ENCODE results near the gene REPS2.

Gene REPS2

GRCh38 chrX:17182317-17182716 is 235.9 kb downstream of the REPS2 start:
- TF ChIP-seq, protein P1, sequence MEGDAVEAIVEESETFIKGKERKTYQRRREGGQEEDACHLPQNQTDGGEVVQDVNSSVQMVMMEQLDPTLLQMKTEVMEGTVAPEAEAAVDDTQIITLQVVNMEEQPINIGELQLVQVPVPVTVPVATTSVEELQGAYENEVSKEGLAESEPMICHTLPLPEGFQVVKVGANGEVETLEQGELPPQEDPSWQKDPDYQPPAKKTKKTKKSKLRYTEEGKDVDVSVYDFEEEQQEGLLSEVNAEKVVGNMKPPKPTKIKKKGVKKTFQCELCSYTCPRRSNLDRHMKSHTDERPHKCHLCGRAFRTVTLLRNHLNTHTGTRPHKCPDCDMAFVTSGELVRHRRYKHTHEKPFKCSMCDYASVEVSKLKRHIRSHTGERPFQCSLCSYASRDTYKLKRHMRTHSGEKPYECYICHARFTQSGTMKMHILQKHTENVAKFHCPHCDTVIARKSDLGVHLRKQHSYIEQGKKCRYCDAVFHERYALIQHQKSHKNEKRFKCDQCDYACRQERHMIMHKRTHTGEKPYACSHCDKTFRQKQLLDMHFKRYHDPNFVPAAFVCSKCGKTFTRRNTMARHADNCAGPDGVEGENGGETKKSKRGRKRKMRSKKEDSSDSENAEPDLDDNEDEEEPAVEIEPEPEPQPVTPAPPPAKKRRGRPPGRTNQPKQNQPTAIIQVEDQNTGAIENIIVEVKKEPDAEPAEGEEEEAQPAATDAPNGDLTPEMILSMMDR (conservative IDR thresholded peaks at IDR 0.05; ENCODE audit: low read depth, low read length), result no peak
- DNase-seq (ENCODE audit: low read depth), result no peak
- no peak overlapping the region for H3K4me3 ChIP-seq (ENCODE audit: low read depth, low read length)

- TF ChIP-seq, protein P1 (conservative IDR thresholded peaks at IDR 0.05; ENCODE audit: low read depth, low read length), result no peak
- DNase-seq (ENCODE audit: low read depth), result no peak
These were observed 237.1 kb downstream of the REPS2 start for GRCh38 chrX:17183566-17183965.

DNA sequence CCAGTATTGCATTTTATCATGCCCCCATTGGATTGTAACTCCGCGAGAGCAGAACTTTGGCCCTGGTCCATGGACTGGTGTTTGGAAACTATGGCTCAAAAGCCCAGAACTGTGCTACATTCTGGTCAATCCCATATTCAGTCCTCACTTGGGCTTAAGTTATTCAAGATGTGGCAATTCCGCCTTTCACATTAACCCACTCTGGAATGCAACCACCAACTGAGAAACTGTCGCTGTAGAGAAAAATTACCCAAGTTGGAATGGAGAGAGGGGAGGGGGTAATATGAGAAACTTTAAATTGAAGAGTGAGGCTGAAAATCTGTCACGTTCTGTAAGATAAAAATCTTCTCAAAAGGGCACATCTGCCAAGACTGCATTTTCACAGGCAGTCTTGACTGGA is 239.0 kb downstream of the REPS2 start:
- DNase-seq (ENCODE audit: low read depth), result no peak
- H3K4me3 ChIP-seq (ENCODE audit: low read depth, low read length), result no peak overlapping the region
- TF ChIP-seq, protein P1 (conservative IDR thresholded peaks at IDR 0.05; ENCODE audit: low read depth, low read length), result no peak

More at GRCh38 chrX:17183566-17183965, 237.1 kb downstream of the REPS2 start:
- H3K4me3 ChIP-seq (ENCODE audit: low read depth, low read length), result no peak overlapping the region

- H3K4me3 ChIP-seq (ENCODE audit: low read depth, low read length), result no peak overlapping the region
- TF ChIP-seq, protein P1 (conservative IDR thresholded peaks at IDR 0.05; ENCODE audit: low read depth, low read length), result no peak
- no peak for DNase-seq (ENCODE audit: low read depth)
These were observed 240.8 kb downstream of the REPS2 start for GRCh38 chrX:17187136-17187756.

DNA sequence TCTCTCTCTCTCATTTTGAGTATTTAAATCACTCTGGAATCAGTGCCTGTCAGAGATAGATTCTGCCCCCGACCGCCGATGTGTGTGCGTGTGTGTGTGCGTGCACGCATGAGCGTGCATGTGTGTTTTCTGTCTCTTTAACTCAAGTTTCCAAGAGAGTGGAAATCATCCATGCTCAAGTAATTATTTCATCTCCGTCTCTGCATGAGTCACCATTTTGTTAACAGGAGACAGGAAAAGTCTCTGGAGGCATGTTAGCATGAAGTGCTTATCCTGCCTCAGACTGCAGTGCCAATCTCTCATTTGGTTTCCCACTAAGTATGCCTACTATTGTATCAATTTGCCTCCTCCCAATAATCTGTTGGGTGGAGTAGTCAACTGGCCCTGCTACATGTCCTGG is 245.6 kb downstream of the REPS2 start:
- TF ChIP-seq, protein P1 (conservative IDR thresholded peaks at IDR 0.05; ENCODE audit: low read depth, low read length), result no peak
- DNase-seq (ENCODE audit: low read depth), result no peak
- no peak overlapping the region for H3K4me3 ChIP-seq (ENCODE audit: low read depth, low read length)
